NCI-H187 treated with DMSO at 0.1 percent for 48 hours (cell line): Measurements from ENCODE around the gene DNAJC1.
"Not testable (repeated sequence)": the region's sequence is repeated elsewhere in the genome, so short reads cannot be mapped to it uniquely, and the experiment has no call there.

Source experiments
- DNase-seq: peaks from one replicate; lab custom pipeline; 2025; lab: John Stamatoyannopoulos, UW

DNAJC1 gene

DNA sequence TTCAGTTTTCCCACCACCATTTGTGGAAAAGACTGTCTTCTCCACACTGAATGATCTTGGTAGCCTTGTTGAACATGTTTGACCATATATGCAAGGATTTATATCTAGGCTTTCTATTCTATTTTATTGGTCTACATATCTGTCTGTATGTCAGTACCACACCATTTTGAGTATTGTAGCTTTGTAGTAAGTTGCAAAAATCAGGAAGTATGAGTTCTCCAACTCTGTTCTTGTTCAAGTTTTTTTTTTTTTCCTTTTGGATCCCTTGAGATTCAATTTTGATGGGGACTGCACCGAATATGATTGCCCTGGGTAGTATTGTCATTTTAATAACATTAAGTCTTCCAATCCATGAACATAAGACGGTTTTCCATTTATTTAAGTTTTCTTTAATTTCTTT lies 176.8 kb downstream of the DNAJC1 start:
- DNase-seq, result no peak

DNA sequence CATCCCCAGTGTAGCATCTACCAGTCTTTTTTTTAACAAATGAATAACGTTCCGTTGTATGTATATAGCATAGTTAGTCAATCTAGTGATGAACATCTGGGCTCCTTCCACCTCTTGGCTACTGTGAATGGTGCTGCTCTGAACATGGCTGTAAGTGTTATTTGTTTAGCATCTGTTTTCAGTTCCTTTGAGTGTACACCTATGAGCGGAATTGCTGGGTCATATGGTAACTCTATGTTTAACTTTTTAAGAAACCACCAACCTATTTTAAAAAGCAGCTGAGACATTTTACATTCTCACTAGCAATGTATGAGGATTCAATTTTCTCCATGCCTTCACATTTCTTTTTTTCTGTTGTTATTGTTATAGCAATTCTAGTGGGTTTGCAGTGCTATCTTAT lies 178.2 kb downstream of the DNAJC1 start:
- DNase-seq, result no peak

DNA sequence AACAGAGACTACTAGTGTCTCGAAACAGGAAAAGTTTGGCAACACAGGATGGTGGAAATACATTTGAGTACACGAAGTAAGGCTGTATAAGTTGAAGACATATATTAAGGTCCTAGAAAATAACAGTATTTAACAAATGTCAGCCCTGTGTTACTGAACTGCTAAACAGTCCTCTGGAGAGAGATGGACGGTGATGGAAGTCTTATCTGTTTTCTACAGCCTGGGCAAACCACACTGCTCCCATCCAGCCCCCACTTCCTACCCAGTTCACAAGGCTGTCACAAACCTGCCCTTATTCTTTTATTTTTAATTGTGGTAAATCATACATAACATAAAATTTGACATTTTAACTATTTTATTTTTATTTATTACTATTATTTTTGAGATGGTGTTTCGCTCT lies 179.1 kb downstream of the DNAJC1 start:
- no peak for DNase-seq

DNA sequence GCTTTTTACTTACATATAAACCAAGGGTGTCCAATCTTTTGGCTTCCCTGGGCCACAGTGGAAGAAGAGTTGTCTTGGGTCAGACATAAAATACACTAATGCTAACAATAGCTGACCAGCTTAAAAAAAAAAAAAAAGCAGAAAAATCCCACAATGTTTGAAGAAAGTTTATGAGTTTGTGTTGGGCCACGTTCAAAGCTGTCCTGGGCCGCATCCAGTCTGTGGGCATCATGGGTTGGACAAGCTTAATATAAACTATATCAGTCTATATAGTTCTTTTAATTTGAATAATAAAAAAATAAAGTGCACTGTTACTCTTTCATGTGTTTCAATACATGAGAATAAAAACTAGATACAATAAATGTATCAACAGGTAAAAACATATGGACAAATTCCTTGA lies 179.9 kb downstream of the DNAJC1 start:
- DNase-seq, result no peak

DNA sequence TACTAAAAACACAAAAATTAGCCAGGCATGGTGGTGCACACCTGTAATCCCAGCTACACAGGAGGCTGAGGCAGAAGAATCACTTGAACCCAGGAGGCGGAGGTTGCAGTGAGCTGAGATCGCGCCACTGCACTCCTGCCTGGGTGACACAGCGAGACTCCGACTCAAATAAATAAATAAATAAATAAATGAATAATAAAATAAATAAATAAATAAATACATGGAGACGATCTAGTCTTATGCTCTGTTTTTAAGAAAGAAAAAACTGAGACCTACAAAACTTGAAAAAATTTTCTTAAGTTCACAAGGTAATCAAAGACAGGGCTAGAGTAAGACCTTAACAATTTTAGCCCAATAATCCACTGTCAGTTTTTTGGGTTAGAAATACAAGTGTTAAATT lies 181.3 kb downstream of the DNAJC1 start:
- DNase-seq, result not testable (repeated sequence)

DNA sequence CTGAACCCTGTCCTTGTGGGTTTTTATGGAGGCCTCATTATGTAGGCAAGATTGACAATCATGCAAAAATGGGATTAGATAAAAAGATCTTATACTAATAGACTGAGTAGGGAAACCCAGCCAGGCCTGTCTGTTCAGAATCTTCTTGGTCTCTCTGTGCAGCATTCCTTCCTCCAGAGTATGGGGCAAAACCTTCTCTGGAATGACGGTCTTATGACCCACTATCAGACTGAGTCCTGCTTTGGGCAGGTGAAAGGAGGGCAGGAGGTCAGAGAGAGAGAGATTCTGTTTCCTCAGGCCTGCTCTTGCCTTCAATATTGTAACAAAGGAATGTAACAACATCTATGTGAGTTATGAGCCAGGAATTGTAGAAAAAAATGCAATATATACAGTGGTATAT lies 182.6 kb downstream of the DNAJC1 start:
- no peak for DNase-seq

DNA sequence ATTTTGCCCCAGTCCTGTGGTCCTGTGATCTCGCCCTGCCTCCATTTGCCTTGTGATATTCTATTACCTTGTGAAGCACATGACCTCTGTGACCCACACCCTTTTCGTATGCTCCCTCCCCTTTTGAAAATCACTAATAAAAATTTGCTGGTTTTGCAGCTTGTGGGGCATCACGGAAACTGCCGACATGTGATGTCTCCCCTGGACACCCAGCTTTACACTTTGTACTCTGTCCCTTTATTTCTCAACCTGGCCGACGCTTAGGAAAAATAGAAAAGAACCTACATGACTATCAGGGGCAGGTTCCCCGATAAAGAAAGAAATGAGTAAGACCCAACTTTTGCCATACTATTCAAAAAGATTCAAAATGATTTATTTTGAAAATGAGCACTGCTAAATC lies 185.1 kb downstream of the DNAJC1 start:
- DNase-seq, result not testable (repeated sequence)

DNA sequence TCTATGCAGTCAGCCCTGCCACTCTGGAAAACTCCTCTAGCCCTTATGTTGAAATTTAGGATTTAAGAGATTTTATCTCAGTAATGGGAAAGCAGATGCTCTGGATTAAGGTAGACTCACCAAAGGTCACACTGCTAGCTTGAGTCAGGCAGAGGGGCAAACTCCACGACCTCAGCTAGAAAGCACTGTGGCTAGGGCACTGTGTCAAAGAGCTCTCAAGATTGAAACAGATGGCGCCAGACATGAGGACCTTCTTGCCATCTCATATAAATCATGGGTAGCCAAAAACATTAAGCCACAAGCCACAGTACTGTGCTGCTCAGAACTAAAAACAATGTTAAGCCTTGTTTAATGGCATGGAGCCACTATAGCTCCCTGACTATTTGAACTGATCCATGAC lies 188.7 kb downstream of the DNAJC1 start:
- DNase-seq, result no peak

DNA sequence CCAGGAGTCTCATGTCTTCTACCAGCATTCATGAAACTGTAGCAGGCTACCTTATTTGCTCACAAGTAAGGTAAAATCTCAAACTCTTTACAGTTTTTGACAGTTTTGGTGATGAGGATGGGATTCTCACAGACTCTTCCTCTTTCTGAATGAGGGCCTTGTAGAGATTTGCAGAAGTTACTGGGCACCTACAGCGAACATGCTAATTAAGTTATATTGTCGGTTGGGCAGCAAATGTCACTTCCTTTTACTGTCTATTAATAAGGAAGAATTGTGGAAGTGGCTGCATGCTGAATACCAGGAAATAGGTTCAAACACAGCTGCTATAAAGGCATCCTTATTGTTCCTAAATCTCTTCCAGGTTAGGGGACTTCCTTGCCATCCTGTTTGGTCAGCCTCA lies 189.6 kb downstream of the DNAJC1 start:
- no peak for DNase-seq

DNA sequence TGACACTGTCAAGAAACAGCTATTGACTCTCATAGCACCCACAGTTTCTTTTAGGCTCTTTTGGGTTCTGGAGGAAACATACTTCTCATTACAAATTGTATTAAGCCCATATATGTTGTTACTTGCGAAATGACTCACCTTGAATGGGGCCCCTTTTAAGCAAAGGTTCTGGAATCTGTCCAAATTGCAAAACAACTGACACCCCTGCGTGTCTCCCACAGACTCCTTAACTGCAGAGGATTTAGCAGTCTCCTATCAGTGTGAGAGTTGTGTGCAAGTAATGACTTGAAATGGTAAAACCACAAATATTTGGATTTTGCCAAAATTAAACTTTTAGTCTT lies 192.3 kb downstream of the DNAJC1 start:
- DNase-seq, result no peak

DNA sequence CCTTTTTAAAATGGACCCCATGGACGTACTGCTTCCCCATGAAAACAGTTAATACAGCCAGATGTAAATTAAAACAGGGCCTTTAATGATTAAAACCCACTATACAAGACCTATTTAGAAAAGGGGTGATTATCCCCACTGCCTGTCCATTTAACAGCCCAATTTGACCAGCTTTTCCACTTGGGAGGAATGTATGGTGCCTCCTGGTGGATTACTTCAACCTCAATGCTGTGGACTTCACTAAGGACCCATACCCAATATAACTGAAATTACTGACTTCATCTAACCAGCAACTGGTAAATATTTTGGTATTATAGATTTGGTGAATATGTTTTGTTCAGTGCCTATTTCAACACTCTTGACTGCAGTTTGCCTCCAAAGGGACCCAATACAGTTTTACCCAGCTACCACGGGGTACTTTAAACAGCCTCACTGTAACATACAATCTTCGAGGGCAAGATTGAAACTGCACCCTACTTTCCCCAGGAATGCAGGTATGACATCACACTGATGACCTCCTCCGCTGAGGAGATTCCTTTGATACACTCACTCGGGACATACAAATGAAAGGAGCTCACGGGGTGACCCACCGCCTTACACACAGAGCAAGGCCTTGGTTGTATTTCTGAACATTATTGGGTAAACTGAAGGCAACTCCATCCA lies 192.8 kb downstream of the DNAJC1 start:
- DNase-seq, result no peak

DNA sequence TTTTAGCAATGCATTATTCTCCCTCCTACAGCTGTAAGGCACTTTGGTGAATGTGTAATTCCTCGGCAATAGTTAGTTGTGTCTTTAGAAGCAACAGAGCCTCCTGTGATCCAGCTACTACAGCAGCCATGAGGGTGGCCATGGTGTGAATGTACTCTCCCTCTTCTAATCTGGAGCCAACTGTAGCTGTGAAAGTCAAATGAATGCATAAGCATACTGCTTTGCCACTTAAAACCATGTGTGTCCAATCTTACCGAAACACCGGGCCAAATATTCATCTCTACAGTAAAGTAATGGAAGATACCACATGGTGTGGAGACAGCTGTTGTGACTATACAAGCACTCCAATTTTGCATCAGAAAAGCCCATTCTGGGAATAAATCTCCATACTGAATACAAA lies 195.0 kb downstream of the DNAJC1 start:
- DNase-seq, result no peak

DNA sequence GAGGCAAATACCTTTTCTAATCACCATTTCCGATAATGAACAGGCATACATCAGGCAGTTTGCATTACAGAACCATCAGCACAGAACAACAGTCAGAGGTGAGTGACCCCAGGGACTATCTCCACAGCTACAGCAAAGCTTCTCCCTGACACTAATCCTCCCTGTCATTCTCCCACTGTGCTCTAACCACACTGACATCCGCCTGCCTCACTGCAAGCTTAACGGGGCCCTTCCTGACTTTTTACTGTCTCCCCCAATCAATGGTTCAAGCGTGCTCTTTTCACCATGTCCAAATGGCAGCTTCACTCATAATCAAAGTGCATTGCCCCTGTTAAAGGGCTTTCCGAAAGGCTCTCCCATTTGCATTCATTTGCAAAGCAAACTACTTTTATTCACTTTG lies 196.3 kb downstream of the DNAJC1 start:
- no peak for DNase-seq

DNA sequence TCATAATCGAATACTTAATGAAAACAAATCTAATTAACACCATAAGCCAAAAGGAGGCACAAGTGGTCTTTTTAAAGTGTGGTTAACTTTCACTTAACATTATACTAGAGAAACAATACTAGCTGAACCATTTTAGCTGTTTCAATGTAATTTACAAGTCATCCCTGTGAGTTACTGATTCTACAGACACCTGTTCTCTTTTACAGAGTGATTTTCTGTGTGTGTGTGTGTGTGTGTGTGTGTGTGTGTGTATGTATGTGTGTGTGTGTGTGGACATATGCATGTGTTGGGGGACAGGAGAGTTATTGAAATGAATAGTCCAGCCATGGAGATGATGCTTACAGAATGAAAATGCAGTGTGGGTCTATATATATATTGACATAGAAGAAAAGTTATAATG lies 200.2 kb downstream of the DNAJC1 start:
- DNase-seq, result no peak

DNA sequence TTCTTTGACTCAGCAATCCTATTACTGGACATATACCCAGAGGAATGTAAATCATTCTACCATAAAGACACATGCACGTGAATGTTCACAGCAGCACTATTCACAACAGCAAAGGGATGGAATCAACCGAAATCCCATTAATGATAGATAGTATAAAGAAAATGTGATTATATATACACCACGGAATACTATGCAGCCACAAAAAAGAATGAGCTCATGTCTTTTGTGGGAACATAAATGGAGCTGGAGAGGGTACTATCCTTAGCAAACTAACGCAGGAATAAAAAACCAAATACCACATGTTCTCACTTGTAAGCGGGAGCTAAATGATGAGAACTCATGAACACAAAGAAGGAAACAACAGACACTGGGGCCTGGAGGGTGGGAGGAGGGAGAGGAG lies 201.9 kb downstream of the DNAJC1 start:
- no peak for DNase-seq

DNA sequence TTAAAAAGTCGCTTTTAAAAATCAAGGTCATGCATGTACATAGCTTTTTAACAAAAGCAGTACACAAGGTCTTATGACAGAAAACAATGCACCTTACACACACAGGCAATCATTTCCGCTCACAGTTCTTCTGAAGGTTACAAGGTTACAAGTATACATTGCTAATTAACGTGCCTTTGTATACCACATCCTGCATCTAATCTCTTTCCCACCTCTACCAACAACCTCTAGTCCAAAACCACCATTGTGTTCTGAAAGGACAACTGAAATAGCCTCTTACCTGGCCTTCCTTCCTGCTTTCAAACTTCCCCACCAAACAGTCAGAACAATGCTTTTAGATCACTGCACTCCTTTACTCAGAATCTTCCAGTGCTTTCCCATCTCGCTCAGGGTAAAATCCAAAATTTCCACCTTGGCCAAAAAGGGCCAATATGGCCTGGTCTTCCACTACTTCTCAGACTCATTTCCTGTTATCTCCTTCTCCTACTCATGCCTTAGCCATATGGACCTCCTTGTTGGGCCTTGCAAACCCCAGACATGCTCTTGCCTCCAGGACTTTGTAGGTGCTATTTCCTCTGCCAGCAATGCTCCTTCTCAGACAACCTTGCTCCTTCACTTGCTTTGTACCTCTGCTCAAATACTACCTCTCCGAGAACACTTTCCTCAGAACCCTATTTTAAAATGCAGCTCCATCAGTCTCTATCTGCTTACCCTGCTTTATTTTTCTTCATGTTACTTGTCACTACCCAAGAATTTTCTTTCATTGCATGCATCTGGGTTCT lies 205.4 kb downstream of the DNAJC1 start:
- DNase-seq, result no peak

DNA sequence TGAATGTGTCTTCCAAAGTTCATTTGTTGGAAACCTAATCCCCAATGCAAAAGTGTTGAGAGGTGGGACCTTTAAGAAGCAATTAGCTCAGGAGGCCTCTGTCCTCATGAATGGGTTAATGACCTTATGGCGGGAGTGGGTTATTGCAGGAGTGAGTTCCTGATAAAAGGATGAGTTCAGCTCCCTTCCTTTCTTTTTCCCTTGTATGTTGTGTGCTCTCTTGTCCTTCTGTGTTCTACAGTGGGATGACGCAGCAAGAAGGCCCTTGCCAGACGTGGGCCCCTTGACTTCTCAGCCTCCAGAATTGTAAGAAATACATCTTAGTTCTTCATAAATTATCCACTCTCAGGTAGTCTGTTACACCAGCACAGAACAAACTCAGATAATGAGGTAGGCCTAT lies 206.0 kb downstream of the DNAJC1 start:
- no peak for DNase-seq

DNA sequence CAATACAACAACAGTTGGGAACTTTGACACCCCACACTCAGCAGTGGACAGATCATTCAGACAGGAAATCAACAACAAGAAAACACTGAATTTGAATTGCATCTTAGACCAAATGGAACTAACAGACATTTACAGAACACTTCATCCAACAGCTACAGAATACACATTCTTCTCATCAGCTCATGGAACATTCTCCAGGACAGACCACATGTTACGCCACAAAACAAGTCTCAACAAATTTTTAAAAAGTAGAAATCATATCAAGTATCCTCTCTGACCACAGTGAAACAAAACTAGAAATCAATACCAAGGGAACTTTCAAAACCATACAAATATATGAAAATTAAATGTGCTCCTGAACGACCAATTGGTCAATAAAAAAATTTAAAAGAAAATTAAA lies 212.3 kb downstream of the DNAJC1 start:
- no peak for DNase-seq

DNA sequence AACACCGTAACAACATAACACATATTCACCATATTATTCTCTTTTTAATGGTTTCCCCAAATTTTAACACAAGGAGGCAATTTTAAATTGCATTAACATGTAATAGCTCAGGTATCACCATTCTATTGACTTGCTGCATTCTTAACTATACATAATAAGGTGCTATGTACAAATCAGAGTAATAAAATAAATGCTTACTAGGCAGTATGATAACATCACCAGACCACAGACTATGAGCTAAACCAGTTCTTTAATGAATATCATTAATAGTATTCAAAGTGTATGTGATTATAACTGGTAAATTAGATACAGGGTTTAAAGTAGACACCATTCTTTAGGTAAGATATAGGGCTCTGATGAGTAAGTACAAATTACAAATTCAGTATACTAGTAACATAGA lies 226.6 kb downstream of the DNAJC1 start:
- no peak for DNase-seq

DNA sequence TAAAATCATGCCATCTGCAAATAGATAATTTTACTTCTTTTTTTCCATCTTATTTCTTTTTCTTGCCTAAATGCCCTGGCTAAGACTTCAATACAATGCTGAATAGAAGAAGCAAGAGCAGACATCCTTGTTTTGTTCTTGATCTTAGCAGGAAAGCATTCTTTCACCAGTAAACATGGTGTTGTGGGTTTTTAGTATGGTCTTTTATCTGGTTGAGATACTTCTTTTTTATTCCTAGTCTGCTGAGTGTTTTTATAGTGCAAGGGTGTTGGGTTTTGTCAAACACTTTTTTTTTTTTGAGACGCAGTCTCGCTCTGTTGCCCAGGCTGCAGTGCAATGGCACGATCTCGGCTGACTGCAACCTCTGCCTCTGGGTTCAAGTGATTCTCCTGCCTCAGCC lies 232.3 kb downstream of the DNAJC1 start:
- no peak for DNase-seq

DNA sequence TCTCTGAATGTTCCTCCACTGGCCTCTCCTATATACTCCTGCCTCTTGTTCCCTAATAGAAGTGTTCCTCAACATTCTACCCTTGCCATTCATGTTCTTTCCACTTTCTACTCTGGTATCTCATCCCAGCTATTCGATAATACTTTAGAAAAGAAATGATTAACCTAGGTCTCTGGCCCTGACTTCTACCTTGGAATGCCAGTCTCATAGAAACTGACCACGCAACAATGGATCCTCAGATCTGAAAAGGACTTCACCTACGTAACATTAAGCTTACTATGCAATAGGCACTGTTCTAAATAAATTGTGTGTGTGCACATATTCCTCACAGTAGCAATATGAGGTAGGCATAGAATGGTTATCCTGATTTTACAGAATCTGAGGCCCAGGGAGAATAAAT lies 234.5 kb downstream of the DNAJC1 start:
- DNase-seq, result no peak

DNA sequence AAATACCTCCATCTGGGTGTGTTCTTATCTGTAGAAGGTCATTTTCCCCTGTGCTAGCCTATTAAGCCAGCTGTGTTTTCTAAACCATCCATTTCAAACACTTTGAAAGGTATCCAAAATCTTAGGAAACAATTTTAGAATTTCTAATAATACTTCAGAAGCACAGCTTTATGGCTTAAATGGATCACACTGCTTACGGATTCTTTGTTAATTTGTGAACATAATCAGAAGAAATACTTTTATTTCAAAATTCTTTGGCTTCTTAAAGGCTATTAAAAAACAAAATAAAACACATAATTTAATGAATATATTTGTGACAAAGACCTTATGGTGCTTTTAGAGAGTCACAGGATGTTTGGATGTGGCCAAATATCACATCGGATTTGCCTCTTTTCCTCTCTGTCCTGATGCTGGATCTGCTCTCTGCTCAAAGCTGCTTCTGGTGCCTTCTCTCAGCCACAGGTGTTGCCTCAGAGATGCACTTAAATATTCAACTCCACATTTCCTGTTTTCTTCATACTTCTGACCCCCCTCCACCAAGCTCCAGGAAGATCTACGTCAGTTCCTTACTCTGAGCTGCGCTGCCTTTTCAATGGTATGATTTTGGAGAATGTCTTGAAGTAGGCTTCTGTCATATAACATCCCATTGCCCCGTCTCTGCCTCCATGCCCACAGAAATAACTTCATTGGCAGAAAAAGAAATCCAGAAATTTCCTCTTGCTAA lies 238.9 kb downstream of the DNAJC1 start:
- no peak for DNase-seq

DNA sequence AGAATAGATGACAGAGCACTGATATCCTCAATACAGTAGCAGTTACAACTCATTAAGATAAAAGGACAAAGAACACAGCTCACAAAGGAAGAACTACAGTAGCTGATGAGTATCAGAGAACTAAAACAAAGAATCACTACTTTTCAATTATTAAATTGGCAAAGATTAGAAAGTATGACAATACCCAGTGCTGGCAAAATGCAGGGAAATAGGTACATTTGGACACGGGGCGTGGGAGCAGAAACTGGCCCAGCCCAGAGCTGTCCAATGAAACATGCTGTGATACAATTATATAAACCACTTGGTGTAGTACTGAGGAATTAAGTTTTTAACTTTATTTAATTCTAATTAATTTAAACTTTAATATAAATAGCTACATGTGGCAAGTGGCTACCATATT lies 243.2 kb downstream of the DNAJC1 start:
- no peak for DNase-seq
